GM21390 (cell line): ENCODE measurements around the gene CEL.
"Not testable (repeated sequence)": the region's sequence is repeated elsewhere in the genome, so short reads cannot be mapped to it uniquely, and the experiment has no call there.

Experiments
- ATAC-seq: cut with Tn5 transposase; IDR thresholded peaks from one replicate; pipeline ENCODE4 v1.9.1; 2021; ENCODE audit not compliant: unreplicated experiment

Gene CEL

GRCh38 chr9:133063500-133064231 is 1.9 kb downstream of the CEL start:
- ATAC-seq: no peak

GRCh38 chr9:133064241-133065069 is 2.7 kb downstream of the CEL start:
- ATAC-seq: no peak

GRCh38 chr9:133065070-133065388 is 3.2 kb downstream of the CEL start:
- ATAC-seq: no peak

GRCh38 chr9:133066181-133066983 is 4.6 kb downstream of the CEL start:
- no peak for ATAC-seq

GRCh38 chr9:133067006-133067405 is 5.2 kb downstream of the CEL start:
- no peak for ATAC-seq

GRCh38 chr9:133067813-133068212 is 6.0 kb downstream of the CEL start:
- ATAC-seq: no peak

- ATAC-seq: not testable (repeated sequence)
These were observed 6.7 kb downstream of the CEL start for GRCh38 chr9:133068431-133068830.

GRCh38 chr9:133070500-133070961 is 8.8 kb downstream of the CEL start:
- ATAC-seq: not testable (repeated sequence)

GRCh38 chr9:133070985-133071384 is 9.2 kb downstream of the CEL start:
- ATAC-seq: not testable (repeated sequence)

GRCh38 chr9:133071484-133072150 is 9.8 kb downstream of the CEL start:
- ATAC-seq: no peak

- ATAC-seq: not testable (repeated sequence)
These were observed 10.4 kb downstream of the CEL start for GRCh38 chr9:133072210-133072609.

- ATAC-seq: no peak
These were observed 11.6 kb downstream of the CEL start for GRCh38 chr9:133073086-133074014.

GRCh38 chr9:133074111-133074651 is 12.4 kb downstream of the CEL start:
- no peak for ATAC-seq

- no peak for ATAC-seq
These were observed 14.3 kb downstream of the CEL start for GRCh38 chr9:133075925-133076630.

GRCh38 chr9:133076691-133077090 is 14.9 kb downstream of the CEL start:
- ATAC-seq: no peak

- no peak for ATAC-seq
These were observed 16.7 kb downstream of the CEL start for GRCh38 chr9:133078486-133078885.

- ATAC-seq: no peak
These were observed 18.4 kb downstream of the CEL start for GRCh38 chr9:133080161-133080560.

GRCh38 chr9:133080786-133081779 is 19.3 kb downstream of the CEL start:
- not testable (repeated sequence) for ATAC-seq
